Lung (tissue), 12 donors: ENCODE results near the gene HUNK. TPM values are rescaled to one million over a fixed set of nuclear protein-coding genes. Genes with fewer than 3 reads are reported as not detected.
A peak's percentile ranks its signal among the peaks of the same experiment; 100 is the strongest.

Experiments
- ATAC-seq: fragments of 200-7000 bp; cut with Tn5 transposase; one replicate; pipeline ENCODE4 v1.9.1; 2020; ENCODE audit warnings: moderate number of reproducible peaks; ENCODE audit not compliant: insufficient read depth, low FRiP score
- DNase-seq, 3 donors: peaks; one replicate each; pipeline ENCODE4 v3.0.0-alpha.2; 2013 to 2017
- H3K27ac ChIP-seq, 2 donors: one replicate each; pipeline ENCODE4 v1.5.1; 2013; ENCODE audit warnings: mild to moderate bottlenecking in 2 of 2, moderate library complexity in 2 of 2, control low read depth in 1 of 2, inconsistent platforms in 1 of 2, low read depth in 1 of 2, low read length in 1 of 2
- H3K27me3 ChIP-seq, 3 donors: one replicate each; pipeline ENCODE4 v1.5.1; 2013; ENCODE audit warnings: low read length in 2 of 3; ENCODE audit not compliant: control insufficient read depth in 3 of 3, insufficient read depth in 3 of 3
- H3K36me3 ChIP-seq, 4 donors: one replicate each; pipeline ENCODE4 v1.5.1; 2013; ENCODE audit warnings: low read length in 4 of 4, mild to moderate bottlenecking in 1 of 4, moderate library complexity in 1 of 4; ENCODE audit not compliant: control insufficient read depth in 4 of 4, insufficient read depth in 4 of 4
- H3K4me1 ChIP-seq, 5 donors: one replicate each; pipeline ENCODE4 v1.5.1; 2013; ENCODE audit warnings: low read length in 5 of 5, mild to moderate bottlenecking in 2 of 5, moderate library complexity in 1 of 5; ENCODE audit not compliant: control insufficient read depth in 5 of 5, insufficient read depth in 5 of 5
- H3K4me3 ChIP-seq: one replicate; pipeline ENCODE4 v1.5.1; 2013; ENCODE audit warnings: mild to moderate bottlenecking, control low read depth, moderate library complexity
- H3K9ac ChIP-seq, 2 donors: one replicate each; pipeline ENCODE4 v1.5.1; 2013; ENCODE audit warnings: low read length in 2 of 2, control low read depth in 1 of 2; ENCODE audit not compliant: insufficient read depth in 1 of 2
- H3K9me3 ChIP-seq, 4 donors: one replicate each; pipeline ENCODE4 v1.5.1; 2013; ENCODE audit warnings: low read length in 3 of 4, mild to moderate bottlenecking in 1 of 4, moderate library complexity in 1 of 4; ENCODE audit not compliant: control insufficient read depth in 4 of 4, insufficient read depth in 3 of 4
- WGBS, 2 donors: extraction: QIAGEN DNeasy Blood & Tissue Kit; methylation state at CpG; one replicate each; pipeline ENCODE4 v1.1.7; 2013; 5-methylcytosine and 5-hydroxymethylcytosine counted together
- polyA plus RNA-seq, 2 donors: library from polyadenylated mRNA; stranded (reverse); fragments of 200-250 nt; gene quantifications; one replicate each; pipeline ENCODE4 v1.2.1, GENCODE V29; 2013
- total RNA-seq, 2 donors: library from RNA; depleted of rRNA in 1 of 2; stranded (reverse); fragments of >200 nt in 1 of 2; gene quantifications; one replicate each; pipeline ENCODE4 v1.2.1, GENCODE V29; 2014 to 2021
- TF ChIP-seq, protein P1 (sequence below): IDR thresholded peaks from 2 replicates; pipeline ENCODE4 v1.5.1; 2012; ENCODE audit warnings: mild to moderate bottlenecking; ENCODE audit errors: control extremely low read depth, extremely low read depth
- donor health status: control.
- donor health status: control.
- donor health status: Bipolar disorder and iron deficiency.
- donor health status: healthy.
- donor health status: DM: yes; HTN: yes; CAD: no.

HUNK gene
- total and polyA plus RNA-seq, 4 donors = 0.27 to 2.4 (median 1.4) TPM

DNA sequence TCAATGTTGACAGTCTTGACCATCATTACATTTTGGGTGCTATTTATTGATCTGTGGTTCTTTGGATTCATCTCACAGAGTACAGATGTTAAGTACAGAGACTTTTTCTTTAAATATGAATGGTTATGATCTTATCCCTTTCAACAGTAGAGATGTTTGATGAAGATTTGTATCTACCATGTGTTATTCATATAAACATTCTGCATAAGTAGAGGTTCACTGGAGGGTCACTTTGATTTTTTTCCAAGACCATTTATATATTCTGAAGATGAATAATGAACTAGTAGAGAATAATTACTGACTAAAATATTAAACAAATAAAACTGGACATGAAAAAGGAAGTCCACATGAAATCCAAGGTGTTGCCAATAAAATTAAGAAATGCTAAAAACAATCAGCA lies 28.6 kb upstream of the HUNK start:
- Histone ChIP-seq H3K27ac (no peak overlapping the region), H3K9ac (no peak overlapping the region), H3K4me1 (peaks cover 0 to 41% (median 8%) of the 10 kb centered on the region in 5 donors), H3K4me3 (no peak overlapping the region), H3K36me3 (no peaks in the 10 kb centered on the region), H3K9me3 (no peaks in the 10 kb centered on the region), H3K27me3 (no peaks in the 10 kb centered on the region)
- DNase-seq (peak in 2 of 3 donors; percentile 21 to 52), ATAC-seq (no peak)
- TF ChIP-seq, protein P1, sequence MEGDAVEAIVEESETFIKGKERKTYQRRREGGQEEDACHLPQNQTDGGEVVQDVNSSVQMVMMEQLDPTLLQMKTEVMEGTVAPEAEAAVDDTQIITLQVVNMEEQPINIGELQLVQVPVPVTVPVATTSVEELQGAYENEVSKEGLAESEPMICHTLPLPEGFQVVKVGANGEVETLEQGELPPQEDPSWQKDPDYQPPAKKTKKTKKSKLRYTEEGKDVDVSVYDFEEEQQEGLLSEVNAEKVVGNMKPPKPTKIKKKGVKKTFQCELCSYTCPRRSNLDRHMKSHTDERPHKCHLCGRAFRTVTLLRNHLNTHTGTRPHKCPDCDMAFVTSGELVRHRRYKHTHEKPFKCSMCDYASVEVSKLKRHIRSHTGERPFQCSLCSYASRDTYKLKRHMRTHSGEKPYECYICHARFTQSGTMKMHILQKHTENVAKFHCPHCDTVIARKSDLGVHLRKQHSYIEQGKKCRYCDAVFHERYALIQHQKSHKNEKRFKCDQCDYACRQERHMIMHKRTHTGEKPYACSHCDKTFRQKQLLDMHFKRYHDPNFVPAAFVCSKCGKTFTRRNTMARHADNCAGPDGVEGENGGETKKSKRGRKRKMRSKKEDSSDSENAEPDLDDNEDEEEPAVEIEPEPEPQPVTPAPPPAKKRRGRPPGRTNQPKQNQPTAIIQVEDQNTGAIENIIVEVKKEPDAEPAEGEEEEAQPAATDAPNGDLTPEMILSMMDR = no peak

DNA sequence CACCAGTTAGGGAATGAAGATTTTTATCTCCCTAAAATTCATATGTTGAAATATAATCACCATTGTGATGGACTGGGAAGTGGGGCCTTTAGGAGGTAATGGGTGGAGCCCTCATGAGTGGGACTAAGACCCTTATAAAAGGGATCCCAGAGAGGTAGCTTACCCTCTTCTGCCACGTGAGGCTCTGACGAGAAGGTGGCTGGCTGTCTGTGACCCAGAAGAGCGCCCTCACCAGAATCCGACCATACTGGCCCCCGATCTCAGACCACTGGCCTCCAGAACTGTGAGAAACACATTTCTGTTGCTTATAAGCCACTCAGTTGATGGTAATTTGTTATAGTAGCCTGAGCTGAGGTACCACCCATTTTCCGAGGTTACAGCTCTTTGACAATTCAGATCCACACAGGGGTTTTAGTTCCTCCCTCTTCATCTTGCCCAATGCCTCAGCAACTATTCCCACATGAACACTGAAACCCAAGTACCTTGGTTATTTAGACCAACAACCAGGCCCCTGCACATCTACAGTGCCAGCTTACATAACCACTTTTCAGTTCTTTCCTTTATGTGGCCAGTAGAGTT lies 27.6 kb upstream of the HUNK start:
- H3K27me3 ChIP-seq = no peaks in the 10 kb centered on the region
- WGBS, 2 donors = 77 to 88% methylated on average over 6 of the region's 6 CpGs
- ATAC-seq (no peak), DNase-seq (no peak)
- TF ChIP-seq, protein P1 = no peak
- no peak overlapping the region for H3K9ac ChIP-seq
- H3K4me3 ChIP-seq = no peak overlapping the region
- peaks cover 0 to 41% (median 8%) of the 10 kb centered on the region in 5 donors for H3K4me1 ChIP-seq
- H3K27ac ChIP-seq = no peak overlapping the region
- no peaks in the 10 kb centered on the region for H3K36me3 ChIP-seq
- H3K9me3 ChIP-seq = no peaks in the 10 kb centered on the region

DNA sequence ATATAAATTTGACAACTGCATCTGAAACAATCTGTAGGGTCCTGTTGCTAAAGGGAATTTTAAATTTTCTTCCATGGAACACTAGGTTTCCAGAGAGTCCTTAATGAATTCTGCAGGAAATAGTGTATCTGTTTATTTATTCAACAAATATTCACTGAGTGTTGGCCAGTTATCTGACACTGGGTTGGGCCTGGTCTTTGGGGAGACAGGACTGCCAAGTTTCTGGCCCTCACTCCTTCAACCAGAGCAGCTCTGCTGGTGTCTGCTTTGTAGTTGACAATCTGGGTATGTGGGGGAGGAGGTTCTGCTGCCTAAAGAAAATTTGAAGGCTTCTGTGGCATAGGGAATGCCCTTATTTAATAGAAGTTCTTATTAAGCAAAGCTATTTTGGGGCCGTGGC lies 26.1 kb upstream of the HUNK start:
- no peak for ATAC-seq
- 92 to 95% methylated on average over 1 of the region's 1 CpG for WGBS, 2 donors

More for the DNA sequence above, 26.1 kb upstream of the HUNK start:
- DNase-seq = peak; percentile 50 to 78 (median 62)
- Histone ChIP-seq H3K27me3 (no peaks in the 10 kb centered on the region), H3K4me1 (peaks cover 0 to 41% (median 8%) of the 10 kb centered on the region in 5 donors), H3K36me3 (no peaks in the 10 kb centered on the region), H3K4me3 (no peak overlapping the region), H3K9ac (no peak overlapping the region), H3K9me3 (no peaks in the 10 kb centered on the region), H3K27ac (no peak overlapping the region)
- TF ChIP-seq, protein P1 = no peak
